ENCODE results near the gene C10orf90.

DNA sequence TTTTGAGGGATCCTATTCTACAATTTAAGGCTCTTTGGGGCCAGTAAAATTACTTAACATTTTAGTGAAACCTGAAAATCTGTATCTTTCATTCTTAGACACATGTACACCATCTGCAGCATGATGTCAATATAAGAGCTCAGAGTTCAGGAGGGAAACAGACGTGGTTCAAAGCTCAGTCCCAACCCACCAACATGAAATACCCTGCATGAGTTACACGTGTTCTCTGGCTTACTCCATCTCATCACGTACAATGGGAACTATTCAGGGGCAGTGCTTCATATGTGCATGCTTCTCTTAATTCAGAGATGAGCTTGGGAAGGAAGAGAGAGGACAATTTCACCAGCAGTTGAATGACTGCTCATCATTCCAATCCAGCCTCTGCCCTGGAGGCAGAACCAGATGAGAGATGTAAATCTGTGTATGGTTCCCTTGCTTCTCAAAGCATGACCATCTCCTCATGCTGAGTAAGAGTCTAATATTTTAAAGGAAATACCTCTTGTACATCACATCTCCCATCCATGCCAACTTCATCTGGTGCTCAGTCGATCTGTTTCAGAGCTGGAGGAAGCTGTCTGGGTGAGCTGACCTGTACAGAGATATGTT is 253.2 kb downstream of the C10orf90 start:
- no peak for TF ChIP-seq POLR2A (IDR thresholded peaks at IDR 0.05)
- TF ChIP-seq, protein P1, sequence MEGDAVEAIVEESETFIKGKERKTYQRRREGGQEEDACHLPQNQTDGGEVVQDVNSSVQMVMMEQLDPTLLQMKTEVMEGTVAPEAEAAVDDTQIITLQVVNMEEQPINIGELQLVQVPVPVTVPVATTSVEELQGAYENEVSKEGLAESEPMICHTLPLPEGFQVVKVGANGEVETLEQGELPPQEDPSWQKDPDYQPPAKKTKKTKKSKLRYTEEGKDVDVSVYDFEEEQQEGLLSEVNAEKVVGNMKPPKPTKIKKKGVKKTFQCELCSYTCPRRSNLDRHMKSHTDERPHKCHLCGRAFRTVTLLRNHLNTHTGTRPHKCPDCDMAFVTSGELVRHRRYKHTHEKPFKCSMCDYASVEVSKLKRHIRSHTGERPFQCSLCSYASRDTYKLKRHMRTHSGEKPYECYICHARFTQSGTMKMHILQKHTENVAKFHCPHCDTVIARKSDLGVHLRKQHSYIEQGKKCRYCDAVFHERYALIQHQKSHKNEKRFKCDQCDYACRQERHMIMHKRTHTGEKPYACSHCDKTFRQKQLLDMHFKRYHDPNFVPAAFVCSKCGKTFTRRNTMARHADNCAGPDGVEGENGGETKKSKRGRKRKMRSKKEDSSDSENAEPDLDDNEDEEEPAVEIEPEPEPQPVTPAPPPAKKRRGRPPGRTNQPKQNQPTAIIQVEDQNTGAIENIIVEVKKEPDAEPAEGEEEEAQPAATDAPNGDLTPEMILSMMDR (IDR thresholded peaks at IDR 0.05), result no peak

Measured in Peyer's patch (tissue), 4 donors.